Stimulated activated CD8-positive, alpha-beta memory T cell treated with anti-CD3 and anti-CD28 coated beads, Interleukin-4, amount 100 ng/mL, for 1 hour (primary cell): ENCODE measurements around the gene PLET1.

Experiments
- DNase-seq, 2 donors: peaks; one replicate each; pipeline ENCODE4 v3.0.0-alpha.2; 2020; ENCODE audit warnings: low read depth in 2 of 2, low spot score in 1 of 2

PLET1 gene

DNA sequence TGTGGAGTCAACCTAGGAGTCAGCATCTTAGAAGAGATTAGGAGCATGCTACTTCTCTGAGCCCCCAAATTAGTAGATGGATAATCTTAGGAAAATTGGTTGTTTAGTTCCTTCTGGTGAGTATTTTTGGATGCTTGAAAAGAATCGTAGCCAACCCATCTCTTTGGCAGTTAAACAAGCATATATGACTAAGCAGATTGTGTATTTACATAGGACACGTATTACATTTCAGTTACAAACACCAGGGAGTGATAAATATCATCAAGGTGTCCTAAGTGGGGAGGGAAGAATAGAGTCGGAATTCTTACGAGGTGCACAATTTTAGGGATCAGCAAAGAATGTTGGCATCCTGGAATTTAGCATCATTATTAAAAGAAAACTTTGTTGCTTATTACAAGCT is 13.5 kb downstream of the PLET1 start:
- DNase-seq: no peak

DNA sequence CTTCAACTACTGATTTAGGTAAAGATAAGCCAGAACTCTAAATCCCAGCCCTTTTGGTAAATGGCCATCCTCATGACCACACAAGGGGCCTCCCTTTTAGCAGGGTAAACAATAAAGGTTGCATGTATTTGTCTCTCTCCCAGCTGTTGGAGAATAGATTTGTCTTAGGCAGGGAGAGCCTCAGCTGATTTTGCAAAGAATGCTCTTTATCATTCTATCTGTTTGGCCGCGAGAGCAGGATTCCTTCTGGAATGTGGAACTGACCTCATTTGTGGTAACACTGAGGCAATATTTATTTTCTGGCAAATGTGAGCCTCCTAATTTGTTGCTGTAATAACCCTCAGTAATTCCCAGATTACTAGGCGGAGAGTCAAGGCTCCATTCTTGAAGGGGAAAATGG is 19.2 kb downstream of the PLET1 start:
- DNase-seq: no peak

DNA sequence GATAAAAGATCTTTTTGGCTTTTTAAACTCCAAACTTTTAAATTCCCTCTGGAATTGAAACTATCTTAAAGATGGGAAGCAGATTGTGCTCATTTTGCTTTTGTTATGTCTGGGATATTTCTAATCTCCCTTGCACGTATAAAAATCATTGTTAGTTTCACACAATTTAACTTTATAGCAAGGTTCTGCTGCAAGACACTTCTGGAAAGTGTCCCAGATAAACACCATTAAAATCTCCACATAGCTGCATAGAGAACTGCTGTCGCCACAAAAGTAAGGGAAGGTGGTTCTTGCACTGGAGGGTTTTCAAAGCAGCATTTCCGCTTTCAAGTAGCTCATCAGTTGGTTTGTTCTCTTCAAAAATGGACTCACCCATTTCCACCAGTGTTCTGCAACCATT is 22.6 kb downstream of the PLET1 start:
- no peak for DNase-seq

DNA sequence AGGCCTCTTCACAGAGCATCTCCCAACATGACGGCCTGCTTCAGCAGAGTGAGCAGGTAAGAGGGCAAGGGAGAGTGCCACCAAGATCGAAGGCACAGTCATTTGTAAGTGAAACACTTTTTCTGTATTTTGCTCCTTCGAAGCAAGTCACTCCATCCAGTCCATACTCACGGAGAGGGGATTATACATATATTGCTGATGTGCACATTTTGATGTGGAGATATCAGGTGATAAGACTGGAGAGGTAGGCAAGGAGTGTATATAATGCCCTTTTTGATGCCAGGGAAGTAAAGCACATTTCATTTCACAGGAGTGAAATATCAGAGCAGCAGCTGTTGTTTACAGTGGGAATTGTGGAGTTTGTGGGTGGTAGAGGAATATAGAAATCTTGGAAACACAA is 23.2 kb downstream of the PLET1 start:
- no peak for DNase-seq

DNA sequence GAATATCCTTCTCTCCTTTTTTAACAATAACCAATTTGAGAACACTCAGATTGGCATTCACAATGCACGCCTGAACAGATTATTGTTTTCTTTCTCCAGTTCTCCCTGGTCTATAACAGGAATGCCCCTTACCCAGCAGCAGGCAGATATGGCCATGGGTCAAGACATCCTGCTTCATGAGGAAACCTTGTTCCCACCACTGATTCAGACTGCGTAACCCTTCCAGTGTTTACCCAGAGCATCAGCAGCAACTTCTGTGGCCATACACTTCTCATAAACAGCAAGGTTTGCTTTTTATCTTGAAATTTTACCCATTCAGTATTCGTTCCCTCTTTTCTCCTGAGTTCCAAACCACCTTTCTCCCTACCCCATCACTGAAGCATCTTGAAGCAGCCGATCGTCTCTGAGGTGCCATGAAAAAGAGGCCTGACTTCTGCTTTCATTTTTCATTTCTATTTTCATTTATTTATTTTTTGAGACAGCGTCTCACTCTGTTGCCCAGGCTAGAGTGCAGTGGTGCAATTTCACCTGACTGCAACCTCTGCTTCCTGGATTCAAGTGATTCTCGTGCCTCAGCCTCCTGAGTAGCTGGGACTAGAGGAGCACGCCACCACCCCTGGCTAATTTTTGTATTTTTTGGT is 24.8 kb downstream of the PLET1 start:
- DNase-seq: no peak

DNA sequence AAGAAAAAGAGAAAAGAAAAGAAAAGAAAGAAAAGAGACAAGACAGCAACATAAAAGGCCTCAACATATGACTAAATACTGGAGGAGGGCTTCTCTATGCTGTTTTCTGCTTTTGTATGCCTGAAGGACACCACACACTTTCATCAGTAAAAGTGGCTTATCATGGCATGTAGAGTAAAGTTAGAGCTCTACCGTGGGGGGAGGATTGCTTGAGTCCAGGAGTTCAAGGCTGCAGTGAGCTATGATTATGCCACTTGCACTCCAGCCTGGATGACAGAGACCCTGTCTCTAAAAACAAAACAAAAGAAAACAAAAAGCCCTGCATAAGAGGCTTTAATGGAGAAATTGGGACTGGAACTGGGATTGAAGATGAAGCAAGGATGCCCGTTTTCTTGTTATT is 28.7 kb downstream of the PLET1 start:
- no peak for DNase-seq

DNA sequence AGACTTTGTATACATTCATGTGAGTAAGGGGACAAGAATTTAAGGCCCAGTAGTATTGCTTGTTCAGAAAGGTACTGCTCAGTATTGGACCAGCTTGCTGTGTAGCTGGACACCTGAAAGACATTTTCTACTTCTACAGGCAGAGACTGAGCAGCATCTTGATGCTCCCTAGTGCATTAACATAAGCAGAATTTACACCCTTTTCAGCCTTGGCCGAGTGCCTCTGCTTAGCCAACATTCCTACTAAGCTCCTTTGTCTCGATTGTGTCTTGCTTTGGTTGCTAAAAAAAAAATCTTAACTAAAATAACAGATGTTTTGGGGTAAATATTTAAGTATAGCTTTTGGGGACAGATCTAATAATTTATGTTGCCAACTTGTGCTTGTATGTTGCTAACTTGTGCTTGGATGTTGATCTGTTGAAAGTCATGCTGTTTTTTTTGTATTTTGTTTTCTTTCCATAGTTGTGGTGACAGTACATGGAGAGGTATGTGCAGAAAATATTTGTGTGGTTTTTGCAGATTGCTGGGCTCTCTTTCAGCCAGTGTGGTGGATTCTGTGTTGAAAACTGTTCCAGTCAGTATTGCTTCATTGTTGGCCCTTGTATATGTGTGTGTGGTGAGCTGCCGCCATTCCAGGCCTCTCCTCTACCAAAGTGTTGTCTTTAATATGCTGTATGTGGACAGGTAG is 30.8 kb downstream of the PLET1 start:
- no peak for DNase-seq

DNA sequence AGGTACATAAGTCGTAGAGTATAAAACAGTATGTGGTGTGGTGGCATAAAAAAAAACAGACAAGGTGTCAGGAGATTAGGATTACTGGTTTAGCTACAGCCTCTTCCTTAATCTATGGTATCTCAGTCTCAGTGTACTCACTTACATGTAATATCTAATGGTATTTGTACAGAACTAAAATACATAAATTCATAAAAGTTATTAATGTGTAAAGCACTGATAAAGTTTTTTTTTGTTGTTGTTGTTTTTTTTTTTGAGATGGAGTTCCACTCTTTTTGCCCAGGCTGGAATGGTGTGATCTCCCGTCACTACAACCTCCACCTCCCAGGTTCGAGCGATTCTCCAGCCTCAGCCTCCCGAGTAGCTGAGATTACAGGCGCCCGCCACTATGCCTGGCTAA is 31.5 kb downstream of the PLET1 start:
- DNase-seq: no peak

DNA sequence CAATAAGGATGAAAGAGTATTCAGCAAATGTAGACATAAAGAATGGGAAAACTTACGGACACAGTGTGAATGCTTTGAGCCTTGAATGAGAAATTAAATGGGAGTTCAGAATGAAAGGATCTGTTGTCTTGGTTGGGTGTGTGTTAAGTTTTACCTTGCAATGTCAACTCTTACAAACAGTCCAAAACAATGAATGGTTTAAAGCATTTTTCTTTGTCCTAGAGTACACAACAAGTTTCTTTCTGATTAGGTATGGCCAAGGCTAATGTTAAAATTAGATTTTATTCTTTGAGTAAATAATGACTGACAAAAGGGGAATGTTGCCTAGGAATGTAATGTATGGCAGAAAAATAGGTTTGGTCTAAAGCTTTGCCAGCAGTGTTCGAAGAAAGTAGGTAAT is 32.0 kb downstream of the PLET1 start:
- DNase-seq: no peak

DNA sequence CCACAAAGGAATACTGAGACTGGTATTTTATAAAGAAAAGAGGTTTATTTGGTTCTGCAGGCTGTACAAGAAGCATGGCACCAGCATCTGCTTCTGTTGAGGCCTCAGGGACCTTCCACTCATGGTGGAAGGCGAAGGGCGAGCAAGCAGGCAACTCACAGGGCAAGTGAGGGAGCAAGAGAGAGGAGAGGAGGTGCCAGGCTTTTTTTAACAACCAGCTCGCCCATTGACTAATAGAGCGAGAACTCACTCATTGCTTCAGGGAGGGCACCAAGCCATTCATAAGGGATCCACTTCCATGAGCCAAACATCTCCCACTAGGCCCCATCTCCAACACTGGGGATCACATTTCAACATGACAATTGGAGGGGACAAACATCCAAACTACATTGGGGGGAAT is 33.2 kb downstream of the PLET1 start:
- DNase-seq: no peak

DNA sequence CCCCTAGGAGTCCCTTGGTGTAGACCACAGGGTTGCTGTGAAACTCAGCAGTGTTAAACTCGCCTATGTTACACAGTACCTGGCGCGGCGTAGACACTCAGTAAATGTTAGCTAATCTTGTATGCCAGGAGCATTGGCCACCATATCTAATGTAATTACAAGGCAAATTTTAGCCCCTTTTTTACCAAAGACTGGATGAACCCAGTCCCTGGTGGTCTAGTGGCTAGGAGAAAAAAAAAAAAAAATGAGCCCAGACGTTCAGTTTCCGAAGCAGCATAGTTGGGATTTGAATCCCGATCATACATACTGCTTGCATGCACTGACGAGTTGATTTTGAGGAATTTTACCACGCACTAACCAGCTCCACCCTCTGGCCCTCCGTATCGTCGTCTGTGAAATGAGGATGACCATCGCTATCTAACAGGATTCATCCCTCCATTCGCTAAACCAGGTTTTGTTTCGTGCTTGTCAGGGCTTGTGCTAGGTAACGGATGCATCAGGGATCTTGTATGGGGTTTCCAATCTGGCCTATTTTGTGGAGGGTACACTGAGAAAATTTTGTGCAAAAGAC is 33.7 kb downstream of the PLET1 start:
- no peak for DNase-seq

DNA sequence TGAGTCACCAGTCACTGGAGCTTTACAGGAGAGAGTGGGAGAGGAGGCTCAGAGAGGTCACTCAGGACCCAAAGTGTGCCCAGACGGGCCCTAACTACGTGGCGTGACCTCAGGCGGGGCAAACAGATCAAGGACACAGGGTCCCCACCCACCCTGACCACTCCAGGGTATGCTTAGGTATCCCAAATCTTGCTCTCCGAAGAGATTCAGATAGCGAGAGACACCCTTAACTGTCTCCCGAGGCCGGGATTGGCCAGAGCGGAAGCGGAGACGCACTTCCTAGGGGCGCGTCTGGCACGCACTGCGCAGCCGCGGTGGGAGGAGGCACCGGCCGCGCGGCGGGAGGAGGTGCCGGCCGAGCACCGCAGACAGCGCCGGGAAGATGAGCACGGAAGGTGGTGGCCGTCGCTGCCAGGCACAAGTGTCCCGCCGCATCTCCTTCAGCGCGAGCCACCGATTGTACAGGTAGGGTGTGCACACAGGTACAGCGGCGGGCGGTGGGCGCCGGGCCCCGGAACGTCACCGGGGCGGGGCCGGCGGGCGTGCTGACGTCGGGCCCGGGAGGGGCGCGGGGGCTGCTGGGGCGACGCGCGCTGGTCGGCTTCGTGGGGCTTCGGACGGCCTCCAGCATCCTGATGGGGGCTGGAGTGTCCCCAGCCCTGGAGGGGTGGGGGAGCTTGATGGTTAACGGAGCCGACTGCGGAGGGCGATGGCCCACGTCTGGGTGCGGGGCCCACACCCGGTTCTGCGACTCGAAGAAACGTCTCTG is 34.4 kb downstream of the PLET1 start, which contains the start of gene PTS:
PTS (plus strand) TSS at position 367 of the 769 bp plus-strand sequence; CDS start at position 383, 16 bp downstream.
- peak; percentile 56 to 73 for DNase-seq

DNA sequence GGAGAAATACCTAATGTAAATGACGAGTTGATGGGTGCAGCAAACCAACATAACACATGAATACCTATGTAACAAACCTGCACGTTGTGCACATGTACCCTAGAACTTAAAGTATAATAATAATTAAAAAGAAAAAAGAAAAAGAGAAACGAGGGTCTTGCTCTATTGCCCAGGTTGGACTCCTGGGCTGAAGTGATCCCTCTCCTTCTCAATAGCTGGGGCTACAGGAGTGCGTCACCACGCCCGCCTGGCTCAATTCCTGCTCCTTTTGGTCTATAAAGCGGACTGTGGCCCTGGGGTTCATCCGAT is 35.0 kb downstream of the PLET1 start:
- no peak for DNase-seq

DNA sequence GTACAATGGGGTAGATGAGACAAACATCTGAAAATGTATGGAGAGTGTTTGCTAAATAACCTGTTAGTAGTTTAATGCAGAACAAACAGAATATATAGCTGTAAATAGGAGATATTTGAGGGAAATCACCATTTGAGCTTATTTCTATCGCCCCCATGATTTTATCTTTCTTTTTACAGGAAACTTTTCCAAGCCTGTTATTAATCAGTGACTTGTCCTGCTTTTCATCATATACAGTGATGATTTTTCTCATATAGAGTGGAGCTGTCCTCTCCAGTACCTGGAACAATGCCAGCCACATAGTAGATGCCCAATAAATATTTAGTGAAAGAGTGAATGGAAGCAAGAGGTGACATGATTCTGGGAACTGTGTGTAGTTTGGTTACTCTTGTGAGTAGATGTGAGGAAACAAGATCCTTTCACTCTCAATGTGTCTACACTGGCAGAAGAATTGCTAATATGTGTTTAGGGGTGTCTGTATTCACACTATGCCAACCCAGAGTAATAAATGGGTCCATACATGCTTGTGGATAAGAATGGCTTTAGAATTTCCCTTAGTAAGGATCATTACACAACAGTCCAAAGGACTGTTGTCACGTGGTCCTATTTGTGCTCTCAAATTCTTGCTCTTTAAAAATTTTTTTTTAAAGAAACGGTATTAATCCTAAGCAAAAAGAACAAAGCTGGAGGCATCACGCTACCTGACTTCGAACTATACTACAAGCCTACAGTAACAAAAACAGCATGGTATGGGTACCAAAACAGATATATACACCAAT is 36.7 kb downstream of the PLET1 start:
- DNase-seq: no peak

DNA sequence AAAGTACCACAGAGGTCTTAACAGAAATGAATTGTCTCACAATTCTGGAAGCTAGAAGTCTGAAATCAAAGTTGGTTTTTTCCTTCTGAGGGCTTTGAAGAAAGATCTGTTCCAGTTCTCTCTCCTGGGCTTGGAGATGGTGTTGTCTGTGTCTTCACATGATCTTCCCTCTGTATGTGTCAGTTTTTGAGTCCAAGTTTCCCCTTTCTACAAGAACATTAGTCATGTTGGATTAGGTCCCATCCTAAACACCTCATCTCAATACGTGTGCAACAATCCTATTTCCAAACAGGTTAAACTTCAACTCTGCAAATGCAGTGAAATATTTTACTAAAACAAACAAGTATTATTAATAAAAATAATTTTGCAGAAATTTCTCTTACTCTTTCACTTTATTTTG is 37.5 kb downstream of the PLET1 start:
- no peak for DNase-seq

DNA sequence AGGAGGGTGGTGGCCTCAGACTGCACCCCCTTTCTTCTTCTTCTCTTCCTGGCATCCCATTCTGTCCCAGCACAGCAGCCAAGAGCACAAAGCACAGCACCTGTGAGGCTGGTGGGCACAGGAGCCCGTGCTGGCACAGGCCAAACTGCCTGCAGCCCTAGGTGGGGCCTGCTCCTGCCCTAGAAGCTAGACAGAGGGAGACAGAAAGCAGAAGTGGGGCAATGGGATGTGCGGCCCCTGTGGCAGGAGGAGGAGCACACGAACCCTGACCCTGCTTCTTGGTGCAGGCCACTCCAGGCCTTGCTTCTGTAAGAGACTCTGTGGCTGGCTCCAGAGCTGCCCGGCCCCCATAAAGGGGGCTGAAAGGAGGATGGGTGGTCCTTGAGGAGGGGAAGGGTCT is 38.4 kb downstream of the PLET1 start:
- no peak for DNase-seq

DNA sequence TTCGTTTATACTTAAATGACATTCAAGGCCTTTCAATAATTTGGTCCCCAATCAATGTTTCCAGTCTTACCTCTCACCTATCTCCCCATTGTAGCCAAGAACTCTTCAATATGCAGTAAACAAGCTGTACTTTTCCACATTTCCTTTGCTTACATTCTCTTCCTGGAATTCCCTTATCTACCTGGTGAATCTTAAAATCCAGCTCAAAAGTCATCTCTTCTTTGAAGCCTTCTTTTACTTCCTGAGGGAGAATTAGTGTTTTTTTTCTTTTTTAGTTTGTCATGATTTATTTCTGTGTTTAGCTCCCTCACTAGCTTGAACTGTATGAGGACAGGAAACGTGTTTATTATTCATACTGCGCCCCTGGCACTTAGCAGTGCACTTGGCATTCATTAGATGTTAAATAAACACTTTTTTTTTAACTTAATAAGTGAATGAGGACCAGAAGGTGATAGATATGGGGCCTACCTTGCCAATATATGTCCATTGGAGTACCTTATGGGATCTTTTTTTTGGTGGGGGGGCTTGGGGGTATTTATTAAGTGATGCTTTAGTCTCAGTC is 39.3 kb downstream of the PLET1 start:
- no peak for DNase-seq

DNA sequence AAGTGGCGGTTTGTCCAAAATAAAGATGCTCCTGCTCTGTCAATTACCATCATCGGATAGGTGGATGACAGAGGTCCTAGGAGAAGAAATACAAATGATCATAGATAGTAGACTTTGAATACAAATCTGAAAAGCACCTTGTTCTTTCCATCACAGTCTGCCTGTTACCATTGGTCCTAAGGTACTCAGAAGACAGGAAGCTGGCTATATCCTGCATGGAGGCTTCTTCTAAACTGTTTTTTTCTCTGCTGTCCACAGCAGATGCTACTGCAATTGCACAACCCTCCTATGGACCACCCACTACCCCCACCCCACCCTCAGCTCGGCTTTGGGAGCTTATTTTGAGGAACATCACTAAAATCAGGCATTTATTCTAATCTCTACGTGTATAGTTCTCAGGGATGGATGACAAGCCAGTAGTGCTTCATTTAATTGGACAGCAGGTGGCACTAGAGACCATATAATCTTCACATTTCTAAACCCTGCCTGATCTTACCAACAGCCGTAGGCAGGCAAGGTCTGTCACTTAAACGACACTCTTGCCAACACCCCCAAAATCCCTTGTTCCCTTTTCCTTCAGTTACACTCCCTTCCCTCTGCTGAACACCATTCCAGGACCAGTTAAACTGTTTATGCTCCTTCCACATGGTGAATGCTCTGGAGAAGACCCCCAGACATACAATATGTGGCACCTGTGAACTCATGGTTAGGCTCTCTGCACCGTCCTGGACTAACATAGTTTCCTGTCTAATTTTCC is 41.0 kb downstream of the PLET1 start:
- peak in 1 of 2 donors; percentile 8 for DNase-seq

DNA sequence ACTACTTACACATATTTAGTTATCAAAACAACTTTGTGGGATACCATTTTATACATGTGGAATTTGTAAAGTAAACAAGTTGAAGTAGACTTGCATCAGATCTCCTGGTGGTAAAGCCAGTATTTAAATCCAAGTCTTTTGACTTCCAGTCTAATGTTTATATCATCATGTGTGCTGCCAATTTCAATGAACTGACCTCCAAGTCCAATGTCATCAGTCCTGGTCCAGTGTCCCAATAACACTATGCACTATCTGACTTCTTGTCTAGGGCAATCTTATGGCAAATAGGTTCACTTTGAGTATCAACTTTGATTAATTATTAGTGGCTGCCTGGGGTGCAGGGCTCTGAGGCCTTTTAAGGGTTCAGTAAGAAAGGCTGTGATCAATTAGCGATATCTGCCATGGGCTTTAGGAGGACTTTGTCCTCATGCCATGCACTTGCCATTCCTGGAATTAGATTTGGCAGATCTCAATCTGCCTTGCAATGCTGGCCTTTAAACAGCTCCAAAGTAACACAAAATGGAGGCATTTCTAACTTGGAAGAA is 44.0 kb downstream of the PLET1 start:
- no peak for DNase-seq

DNA sequence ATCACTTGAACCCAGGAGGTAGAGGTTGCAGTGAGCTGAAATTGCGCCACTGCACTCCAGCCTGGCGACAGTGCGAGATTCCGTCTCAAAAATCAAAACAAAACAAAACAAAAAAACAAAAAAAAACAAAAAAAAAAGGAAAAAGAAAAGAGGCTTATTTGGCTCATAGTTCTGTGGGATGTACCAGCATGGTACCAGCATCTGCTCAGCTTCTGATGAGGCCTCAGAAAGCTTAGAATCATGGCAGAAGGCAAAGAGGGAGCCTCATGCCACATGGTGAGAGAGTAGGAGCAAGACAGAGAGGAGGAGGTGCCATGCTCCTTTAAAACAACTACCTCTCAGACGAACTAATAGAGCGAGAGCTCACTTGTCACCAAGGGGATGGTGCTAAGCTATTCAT is 45.0 kb downstream of the PLET1 start:
- no peak for DNase-seq
